GM18909 (cell line): ENCODE measurements around the gene CABCOCO1.
A peak's percentile ranks its signal among the peaks of the same experiment; 100 is the strongest.
"Not testable (repeated sequence)": the region's sequence is repeated elsewhere in the genome, so short reads cannot be mapped to it uniquely, and the experiment has no call there.

Experiments used
- ATAC-seq: cut with Tn5 transposase; IDR thresholded peaks from one replicate; pipeline ENCODE4 v1.9.1; 2021; ENCODE audit warnings: mild to moderate bottlenecking; ENCODE audit not compliant: unreplicated experiment, poor library complexity

The CABCOCO1 gene

DNA sequence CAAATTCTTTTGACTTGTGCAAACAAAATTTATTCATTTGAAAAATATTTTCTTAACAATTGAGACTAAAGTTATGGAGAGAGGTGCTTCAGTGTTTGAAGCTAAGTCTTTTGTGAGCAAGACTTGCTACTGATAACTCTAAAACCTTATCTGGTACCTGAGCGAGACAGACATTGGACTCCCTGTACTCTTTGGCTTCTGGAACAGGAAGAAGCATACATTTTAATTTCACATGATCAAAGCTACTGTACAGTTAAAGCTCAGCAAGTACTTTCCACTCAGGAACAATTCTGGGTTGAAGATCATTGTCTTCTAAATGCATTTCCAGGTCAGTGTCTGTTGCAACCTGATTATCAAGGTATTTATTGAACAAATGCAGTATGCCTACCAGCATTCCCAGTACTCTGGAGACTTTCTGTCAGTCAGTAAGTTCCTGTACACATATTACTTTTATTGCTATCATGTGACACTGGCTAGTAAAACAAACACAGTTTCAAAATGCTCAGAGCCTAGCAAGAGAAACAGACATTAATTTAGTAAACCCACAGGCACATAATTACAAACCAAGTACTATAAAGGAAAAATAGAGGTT lies 42.4 kb downstream of the CABCOCO1 start:
- ATAC-seq = no peak

DNA sequence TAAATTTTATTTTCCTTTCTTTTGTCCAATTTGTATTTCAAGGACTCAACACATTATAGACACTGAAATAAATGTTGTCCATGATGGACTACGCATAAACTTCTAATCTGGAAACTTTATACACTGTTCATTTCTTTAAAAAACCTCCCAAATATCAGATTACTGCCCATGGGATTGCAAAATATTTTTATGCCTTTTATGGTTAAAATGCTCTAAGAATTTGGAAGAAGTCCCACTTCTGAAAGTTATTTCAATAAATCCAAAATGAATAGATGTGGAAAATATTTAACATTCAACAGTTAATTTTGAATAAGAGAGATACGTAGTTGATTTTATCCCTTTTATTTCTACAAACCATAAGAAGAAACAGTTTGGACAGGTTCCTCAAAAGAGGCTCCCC lies 46.1 kb downstream of the CABCOCO1 start:
- no peak for ATAC-seq

DNA sequence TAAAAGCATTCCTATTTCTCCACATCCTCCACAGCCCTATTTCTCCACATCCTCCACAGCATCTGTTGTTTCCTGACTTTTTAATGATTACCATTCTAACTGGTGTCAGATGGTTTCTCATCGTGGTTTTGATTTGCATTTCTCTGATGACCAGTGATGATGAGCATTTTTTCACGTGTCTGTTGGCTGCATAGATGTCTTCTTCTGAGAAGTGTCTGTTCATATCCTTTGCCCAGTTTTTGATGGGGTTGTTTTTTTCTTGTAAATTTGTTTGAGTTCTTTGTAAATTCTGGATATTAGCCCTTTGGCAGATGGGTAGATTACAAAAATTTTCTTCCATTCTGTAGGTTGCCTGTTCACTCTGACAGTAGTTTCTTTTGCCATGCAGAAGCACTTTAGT lies 49.4 kb downstream of the CABCOCO1 start:
- ATAC-seq = not testable (repeated sequence)

DNA sequence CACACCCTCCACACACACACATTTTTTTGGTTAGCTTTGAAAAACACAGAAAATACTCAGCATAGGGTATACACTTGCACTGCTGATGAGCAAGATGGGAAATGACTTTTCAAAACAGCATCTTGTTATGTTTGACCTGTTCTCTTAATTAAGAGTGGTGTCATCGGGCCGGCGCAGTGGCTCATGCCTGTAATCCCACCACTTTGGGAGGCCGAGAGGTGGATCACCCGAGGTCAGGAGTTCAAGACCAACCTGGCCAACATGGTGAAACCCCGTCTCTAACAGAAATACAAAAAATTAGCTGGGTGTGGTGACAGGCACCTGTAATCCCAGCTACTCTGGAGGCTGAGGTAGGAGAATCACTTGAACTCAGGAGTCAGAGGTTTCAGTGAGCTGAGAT lies 56.7 kb downstream of the CABCOCO1 start:
- ATAC-seq = not testable (repeated sequence)

DNA sequence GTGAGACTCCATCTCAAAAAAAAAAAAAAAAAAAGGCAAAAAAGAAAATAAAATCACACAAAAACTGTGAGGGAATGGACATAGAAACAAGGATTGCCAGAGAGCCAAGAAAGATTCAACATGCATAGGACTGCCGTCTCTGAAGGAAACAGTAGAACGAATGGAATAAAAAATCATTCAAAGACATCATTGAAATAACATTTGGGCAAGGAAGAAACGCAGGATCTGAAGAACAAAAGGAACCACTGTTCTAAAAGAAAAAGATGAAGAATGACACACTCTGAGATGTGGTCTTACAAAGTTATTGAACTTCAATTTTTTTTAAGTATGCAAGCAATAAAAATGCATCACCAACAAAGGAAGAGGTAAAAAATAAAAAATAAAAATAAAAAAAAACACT lies 57.2 kb downstream of the CABCOCO1 start:
- ATAC-seq = no peak

DNA sequence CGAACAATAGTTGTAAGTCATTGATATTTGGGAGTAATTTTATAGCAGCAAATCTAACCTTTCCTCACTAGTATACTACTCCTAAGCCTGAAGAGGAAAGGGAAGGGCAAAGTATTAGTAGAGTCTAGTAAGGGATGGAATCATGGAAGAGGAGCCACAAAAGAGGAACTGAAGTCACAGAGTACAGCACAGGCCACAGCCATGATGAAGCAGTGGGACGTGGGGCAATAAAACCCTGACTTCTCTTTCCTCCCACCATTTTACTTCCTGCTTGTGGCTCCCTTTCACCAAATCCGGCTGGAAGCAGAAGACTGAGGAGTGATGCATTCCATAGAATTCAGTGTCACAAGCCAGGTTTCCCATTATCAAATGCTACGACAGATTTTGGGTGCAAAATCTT lies 58.7 kb downstream of the CABCOCO1 start:
- no peak for ATAC-seq

DNA sequence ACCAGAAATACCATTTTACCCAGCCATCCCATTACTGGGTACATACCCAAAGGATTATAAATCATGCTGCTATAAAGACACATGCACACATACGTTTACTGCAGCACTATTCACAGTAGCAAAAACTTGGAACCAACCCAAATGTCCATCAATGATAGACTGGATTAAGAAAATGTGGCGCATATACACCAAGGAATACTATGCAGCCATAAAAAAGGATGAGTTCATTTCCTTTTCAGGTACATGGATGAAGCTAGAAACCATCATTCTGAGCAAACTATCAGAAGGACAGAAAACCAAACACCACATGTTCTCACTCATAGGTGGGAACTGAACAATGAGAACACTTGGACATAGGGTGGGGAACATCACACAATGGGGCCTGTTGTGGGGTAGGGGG lies 62.5 kb downstream of the CABCOCO1 start:
- not testable (repeated sequence) for ATAC-seq

DNA sequence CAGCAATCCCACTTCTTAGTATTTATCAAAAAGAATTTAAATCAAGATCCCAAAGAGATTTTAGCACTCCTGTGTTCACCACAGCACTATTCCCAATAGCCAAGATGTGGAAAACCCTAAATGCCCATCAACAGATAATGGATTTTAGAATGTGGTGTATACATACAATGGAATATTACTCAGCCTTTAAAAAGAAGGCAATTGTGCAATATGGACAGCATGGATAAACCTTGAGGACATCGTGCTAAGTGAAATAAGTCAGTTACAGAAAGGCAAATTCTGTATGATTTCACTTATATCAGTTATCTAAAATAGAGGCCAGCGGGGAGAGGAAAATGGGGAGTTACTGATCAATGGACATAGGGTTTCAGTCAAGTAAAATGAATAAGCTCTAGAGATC lies 66.9 kb downstream of the CABCOCO1 start:
- no peak for ATAC-seq

DNA sequence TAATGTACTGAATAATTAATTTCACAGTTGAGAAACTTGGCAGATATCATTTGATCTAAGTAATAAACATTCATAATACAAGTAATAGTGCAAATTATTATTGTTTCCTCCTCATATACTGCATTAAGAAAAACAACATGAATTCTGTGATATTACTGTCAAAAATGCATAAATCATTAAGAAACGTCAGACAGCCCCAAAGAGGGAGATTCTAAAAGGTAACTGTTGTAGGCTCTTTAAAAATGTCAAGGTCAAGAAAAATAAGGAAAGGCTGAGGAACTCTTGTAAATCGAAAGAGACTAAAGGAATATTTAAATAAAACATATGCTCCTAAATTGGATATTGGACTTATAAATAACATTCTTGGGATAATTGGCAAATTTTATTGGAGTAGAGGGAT lies 67.9 kb downstream of the CABCOCO1 start:
- ATAC-seq = no peak

DNA sequence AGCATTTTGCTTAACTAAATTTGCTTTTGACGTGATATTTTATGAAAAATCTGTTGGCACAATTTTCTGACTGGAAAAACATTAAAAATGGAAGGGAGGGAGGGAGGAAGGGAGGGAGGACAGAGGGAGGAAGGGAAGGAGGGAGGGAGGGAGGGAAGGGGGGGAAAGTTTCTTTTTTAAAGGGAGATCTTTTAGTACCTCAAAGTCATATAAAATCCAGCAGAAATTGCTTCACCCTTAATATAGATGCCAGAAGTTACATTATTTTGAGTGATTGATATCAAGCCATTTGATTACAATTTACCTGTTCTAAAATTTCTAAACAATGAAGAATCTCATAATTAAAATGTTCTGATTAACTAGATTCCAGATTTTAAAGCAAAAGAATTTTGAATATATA lies 68.9 kb downstream of the CABCOCO1 start:
- ATAC-seq = no peak

DNA sequence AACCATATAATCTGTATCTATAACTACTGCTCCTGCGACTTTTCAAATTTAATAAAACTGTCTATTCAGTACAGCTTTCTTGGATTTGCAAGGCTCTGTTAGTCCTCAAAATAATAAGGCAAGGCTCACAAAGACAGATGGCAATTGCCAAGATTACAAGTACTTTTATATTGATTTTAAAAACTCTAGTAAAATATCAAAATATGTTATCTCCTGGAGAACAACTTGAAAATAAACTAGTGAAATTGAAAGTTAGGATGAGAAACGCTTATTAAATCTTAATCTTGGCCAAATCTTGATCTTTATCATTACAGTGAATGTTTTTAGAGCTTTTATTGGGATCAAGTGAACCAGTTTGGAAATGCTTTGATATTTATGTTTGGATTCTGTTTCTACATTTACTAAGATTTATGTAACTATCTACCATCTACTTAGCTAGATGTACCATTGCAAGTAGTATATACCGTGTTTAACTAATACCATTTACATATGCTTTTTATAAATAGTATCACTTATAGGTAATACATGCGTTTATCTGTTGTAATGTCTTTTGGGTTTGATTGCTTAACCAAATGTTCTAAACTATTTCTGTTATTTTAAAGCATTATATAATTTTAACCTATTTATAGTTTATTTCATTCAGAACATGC lies 70.0 kb downstream of the CABCOCO1 start:
- ATAC-seq = no peak

DNA sequence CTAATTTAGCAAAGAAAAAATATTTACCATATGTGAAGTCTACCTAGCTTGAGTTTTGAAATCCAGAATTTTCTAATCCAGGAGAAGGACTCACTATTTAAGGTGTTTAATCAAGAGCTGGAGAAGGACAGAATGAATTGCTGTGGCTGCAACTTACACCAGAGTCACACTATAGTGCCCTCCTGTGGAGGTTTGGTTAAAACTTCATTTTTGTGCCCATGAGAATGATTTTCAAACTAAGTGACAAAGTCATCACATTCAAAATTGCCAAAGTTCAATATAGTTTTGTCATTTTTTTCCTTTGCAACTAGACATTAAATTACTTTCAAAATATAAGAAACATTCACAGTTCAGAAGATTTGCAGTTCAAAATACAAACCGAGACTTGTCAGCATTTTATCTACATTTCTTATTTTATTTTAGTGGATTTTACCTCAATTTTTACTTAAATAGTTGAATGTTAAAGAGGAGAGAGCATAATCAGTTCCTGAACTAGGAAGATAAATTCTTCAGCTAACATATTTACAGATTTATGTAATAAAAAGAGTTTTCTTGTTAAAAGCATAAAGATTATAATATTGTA lies 70.7 kb downstream of the CABCOCO1 start:
- ATAC-seq = no peak

DNA sequence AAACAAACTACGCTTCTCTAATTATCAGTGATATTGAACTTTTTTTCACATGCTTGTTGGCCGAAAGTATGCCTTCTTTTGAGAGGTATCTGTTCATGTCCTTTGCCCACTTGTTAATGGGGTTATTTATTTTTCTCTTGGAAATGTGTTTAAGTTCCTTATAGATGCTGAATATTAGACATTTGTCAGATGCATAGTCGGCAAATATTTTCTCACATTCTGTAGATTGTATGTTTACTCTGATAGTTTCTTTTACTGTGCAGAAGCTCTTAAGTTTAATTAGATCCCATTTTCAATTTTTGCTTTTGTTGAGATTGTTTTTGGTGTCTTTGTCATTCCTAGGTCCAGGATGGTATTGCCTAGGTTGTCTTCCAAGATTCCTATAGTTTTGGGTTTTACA lies 73.2 kb downstream of the CABCOCO1 start:
- no peak for ATAC-seq

DNA sequence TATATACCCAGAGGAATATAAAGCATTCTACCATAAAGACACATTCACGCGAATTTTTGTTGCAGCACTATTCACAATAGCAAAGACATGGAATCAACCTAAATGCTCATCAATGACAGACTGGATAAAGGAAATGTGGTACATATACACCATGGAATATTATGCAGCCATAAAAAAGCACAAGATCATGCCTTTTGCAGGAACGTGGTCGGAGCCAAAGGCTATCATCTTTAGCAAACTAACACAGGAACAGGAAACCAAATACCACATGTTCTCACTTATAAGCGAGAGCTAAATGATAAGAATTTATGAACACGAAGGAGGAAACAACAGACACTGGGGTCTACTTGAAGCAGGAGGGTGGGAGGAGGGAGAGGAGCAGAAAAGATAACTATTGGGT lies 74.7 kb downstream of the CABCOCO1 start:
- ATAC-seq = not testable (repeated sequence)

DNA sequence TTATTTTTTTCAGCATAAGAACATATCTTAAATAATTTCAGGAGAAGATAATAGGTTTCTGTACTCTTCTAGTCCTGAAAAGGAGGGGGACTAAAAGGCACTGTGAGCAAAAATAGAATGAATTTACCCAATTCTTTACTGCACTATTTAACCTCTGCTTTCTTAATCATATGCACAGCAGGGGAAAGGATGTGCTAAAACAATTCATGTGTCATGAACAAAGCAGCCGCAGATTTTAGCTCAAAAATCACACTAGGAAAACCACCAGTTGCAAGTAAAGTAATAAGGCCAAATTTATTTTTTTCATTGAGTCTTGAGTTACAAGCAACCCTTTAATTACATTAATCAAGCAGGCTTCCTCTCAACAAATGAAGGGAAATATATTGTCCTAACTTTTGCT lies 80.1 kb downstream of the CABCOCO1 start:
- no peak for ATAC-seq

DNA sequence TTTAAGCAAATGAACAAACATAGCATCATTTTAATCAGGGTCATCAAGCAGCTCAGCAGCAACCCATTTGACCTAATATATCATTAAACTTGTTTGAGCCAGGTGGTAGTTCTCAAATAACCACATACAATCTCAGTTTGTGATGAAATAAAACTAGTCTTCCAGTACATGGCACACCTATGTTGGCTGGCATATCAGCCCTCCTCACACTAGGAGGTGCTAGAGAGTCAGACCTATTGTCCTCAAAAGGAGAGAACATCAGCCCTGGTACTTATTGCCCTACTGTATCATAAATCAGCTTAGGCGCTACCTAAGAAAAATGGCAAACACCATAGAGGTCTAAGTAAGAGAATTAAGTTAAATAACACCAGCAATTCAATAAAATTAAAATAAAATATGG lies 81.7 kb downstream of the CABCOCO1 start:
- ATAC-seq = no peak

DNA sequence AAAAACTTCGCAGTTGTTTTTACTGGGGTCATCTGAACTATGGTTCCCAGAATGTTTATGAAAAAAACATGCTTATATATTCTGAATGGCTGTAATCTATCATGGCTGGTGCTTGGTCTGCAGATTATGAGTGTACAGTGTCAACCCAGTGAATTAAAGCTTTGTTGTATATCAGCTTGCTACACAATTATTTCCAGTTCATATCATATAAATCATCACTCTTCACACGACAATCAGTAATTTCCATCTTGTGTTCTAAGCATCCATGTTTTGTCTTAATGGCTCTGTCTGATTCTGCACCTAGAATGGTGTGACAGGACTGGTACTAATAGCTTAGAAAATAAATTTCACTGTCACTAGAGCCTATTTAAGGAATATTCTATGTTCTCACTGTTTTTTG lies 83.6 kb downstream of the CABCOCO1 start:
- no peak for ATAC-seq

DNA sequence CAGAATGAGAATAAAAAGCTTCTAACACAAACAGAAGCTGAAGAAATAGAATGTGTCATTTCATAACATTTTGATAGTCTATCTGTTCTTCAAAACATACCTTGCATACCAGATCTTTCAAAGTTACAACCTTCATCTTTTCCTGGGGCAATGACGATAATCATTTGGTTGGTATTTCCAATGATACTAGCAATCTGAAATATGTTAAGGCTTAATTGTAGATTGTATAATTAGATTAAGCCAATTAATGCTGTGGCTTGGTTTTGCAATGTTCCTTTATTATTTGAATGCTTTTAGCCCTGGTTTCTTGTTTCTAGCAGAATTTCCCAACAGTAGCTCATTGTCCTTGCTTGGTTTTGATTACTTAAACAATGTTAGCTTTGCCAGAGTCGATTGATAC lies 84.6 kb downstream of the CABCOCO1 start:
- no peak for ATAC-seq

DNA sequence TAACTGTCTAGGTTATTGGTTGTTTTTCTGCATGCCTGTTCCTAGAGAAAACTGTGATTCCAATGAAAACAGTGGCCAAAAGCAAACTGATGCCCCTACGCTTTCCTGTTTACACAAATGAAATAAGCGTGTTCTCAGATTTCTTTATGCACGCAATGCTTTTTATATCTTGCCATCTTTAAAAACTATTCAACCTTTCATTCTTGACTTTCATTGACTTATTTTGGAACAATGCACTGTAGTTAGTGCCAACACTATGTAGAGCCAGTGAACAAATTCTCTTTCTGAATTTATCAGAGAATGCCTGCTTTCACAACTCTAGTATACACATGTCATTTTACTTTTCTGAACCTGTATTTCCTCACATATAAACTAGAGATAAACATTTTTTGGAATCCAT lies 86.6 kb downstream of the CABCOCO1 start:
- no peak for ATAC-seq

DNA sequence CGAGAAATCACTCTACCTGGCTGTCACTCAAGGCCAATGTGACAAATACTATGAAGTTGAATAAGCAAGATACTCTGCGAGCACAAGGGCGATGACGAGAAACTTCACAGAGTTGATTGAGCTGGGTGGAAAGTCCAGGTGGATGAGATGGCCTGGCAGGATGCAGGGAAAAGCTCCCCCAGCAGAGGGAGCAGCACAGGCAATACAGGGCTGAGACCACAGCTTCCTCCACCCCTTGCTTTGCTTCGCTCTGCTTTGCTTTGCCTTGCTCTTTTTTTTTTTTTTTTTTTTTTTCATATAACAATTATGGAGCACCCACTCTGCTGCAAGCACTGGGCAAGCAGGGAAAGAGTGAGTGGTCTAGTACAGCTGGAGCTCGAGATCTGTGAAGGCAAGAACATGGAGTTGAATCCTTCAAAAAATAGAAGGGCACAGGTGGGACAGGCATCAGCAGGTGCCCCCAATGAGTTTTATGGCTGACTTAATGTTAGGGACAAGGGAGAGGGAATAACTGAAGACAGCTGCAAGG lies 88.3 kb downstream of the CABCOCO1 start:
- ATAC-seq = peak; percentile 83

DNA sequence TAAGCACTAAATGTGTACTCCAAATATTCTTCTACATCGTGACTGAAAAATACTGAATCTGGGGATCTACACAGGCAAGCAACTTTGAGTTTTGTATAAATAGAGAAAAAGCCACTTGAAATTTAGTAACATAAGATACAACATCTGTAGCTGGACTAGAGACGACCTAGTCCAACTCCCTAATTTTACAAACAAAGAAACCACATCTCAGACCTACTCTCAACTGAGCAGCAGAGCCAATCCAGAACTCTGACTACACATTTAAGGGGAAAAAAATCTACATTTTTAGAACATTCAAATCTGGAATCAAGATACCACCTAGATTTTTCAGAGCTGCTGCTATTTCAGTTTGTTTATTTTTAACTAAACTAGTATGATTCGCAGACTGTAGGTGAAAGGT lies 88.9 kb downstream of the CABCOCO1 start:
- ATAC-seq = peak; percentile 12
